ENCODE data around the gene PHLDA3.

The PHLDA3 gene

DNA sequence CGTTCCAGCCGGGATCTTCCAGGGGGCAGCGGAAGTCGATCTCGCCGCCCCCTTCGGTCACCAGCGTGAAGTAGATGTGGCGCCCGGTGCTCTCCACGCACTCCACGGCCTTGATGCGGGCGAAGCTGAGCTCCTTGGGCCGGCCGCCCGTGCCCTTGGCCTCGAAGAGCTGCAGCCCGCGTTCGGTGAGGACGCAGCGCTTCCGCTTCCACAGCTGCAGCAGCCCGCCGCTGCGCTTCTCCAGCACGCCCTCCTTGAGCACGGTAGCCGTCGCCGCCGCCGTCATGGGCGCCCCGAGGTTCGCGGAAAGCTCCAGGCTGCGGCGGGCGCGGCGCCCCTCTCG, 516 bp downstream of the PHLDA3 start:
- H3F3A ChIP-seq (ENCODE audit: insufficient read depth, low read length) = no peaks in the 10 kb centered on the region
- no peaks in the 10 kb centered on the region for H3K4me1 ChIP-seq (ENCODE audit: low read length)
- H3K4me2 ChIP-seq (ENCODE audit: low read depth, low read length) = peak overlapping the region; percentile 86
- no peaks in the 10 kb centered on the region for H4K20me1 ChIP-seq (ENCODE audit: insufficient read depth, low read length)
- H3K9ac ChIP-seq (ENCODE audit: low read length) = no peak overlapping the region
- peak; percentile 59 for DNase-seq
- H3K36me3 ChIP-seq (replicated peaks; ENCODE audit: insufficient read depth, low read length) = no peaks in the 10 kb centered on the region
- peaks cover 38% of the 10 kb centered on the region for H3K27me3 ChIP-seq (replicated peaks; ENCODE audit: insufficient read depth, low read length)
- no peaks in the 10 kb centered on the region for H3K9me3 ChIP-seq (replicated peaks; ENCODE audit: insufficient read depth, low read length)
- no peak for TF ChIP-seq EZH2 (optimal IDR thresholded peaks at IDR 0.05; ENCODE audit: low read depth, low read length)
- TF ChIP-seq, protein P1, sequence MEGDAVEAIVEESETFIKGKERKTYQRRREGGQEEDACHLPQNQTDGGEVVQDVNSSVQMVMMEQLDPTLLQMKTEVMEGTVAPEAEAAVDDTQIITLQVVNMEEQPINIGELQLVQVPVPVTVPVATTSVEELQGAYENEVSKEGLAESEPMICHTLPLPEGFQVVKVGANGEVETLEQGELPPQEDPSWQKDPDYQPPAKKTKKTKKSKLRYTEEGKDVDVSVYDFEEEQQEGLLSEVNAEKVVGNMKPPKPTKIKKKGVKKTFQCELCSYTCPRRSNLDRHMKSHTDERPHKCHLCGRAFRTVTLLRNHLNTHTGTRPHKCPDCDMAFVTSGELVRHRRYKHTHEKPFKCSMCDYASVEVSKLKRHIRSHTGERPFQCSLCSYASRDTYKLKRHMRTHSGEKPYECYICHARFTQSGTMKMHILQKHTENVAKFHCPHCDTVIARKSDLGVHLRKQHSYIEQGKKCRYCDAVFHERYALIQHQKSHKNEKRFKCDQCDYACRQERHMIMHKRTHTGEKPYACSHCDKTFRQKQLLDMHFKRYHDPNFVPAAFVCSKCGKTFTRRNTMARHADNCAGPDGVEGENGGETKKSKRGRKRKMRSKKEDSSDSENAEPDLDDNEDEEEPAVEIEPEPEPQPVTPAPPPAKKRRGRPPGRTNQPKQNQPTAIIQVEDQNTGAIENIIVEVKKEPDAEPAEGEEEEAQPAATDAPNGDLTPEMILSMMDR (IDR thresholded peaks at IDR 0.05; ENCODE audit: low read length) = no peak
- no peak for TF ChIP-seq EZH2phosphoT487 (IDR thresholded peaks at IDR 0.05; ENCODE audit: low read length)
- H3K27ac ChIP-seq (ENCODE audit: low read length) = no peak overlapping the region
- peak overlapping the region; percentile 64 for H3K4me3 ChIP-seq (ENCODE audit: low read length)
- peak overlapping the region; percentile 5; the same call in 1 of the 2 replicates for H2AFZ ChIP-seq (ENCODE audit: low read length)
- no peaks in the 10 kb centered on the region for H3K79me2 ChIP-seq (ENCODE audit: low read length)
- H3K9me2 ChIP-seq (replicated peaks; ENCODE audit: insufficient read depth, low read length) = no peaks in the 10 kb centered on the region

DNA sequence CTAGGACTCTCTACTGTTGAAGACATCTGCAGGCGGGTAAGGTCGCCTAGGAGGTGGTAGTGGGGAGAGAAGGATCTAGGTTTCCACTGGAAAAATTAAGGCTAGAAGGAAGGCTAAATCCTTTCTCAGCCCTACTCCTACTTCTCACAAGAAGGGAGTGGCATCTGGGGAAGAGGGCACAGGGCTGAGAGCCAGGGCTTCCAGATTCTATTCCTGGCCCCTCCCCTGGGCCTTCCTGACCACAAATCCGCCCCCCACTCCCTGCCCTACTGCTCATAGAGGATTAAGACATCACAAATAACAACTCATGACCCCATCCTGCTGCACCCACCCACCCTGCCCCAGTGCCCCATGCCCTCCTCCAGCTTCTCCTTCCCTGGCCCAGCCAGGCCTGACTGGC, 2.5 kb downstream of the PHLDA3 start:
- Histone ChIP-seq H2AFZ (ENCODE audit: low read length) (no peak overlapping the region), H3K9ac (ENCODE audit: low read length) (no peak overlapping the region), H4K20me1 (ENCODE audit: insufficient read depth, low read length) (no peaks in the 10 kb centered on the region), H3K36me3 (replicated peaks; ENCODE audit: insufficient read depth, low read length) (no peaks in the 10 kb centered on the region), H3K79me2 (ENCODE audit: low read length) (no peaks in the 10 kb centered on the region), H3K9me3 (replicated peaks; ENCODE audit: insufficient read depth, low read length) (no peaks in the 10 kb centered on the region), H3K4me1 (ENCODE audit: low read length) (no peaks in the 10 kb centered on the region), H3K27me3 (replicated peaks; ENCODE audit: insufficient read depth, low read length) (peaks cover 30% of the 10 kb centered on the region), H3K9me2 (replicated peaks; ENCODE audit: insufficient read depth, low read length) (no peaks in the 10 kb centered on the region), H3K4me2 (ENCODE audit: low read depth, low read length) (no peak overlapping the region), H3F3A (ENCODE audit: insufficient read depth, low read length) (no peaks in the 10 kb centered on the region), H3K4me3 (ENCODE audit: low read length) (no peak overlapping the region), H3K27ac (ENCODE audit: low read length) (no peak overlapping the region)
- no peak for DNase-seq
- TF ChIP-seq, protein P1 (IDR thresholded peaks at IDR 0.05; ENCODE audit: low read length) = no peak
- TF ChIP-seq EZH2phosphoT487 (IDR thresholded peaks at IDR 0.05; ENCODE audit: low read length) (no peak), EZH2 (optimal IDR thresholded peaks at IDR 0.05; ENCODE audit: low read depth, low read length) (no peak)

DNA sequence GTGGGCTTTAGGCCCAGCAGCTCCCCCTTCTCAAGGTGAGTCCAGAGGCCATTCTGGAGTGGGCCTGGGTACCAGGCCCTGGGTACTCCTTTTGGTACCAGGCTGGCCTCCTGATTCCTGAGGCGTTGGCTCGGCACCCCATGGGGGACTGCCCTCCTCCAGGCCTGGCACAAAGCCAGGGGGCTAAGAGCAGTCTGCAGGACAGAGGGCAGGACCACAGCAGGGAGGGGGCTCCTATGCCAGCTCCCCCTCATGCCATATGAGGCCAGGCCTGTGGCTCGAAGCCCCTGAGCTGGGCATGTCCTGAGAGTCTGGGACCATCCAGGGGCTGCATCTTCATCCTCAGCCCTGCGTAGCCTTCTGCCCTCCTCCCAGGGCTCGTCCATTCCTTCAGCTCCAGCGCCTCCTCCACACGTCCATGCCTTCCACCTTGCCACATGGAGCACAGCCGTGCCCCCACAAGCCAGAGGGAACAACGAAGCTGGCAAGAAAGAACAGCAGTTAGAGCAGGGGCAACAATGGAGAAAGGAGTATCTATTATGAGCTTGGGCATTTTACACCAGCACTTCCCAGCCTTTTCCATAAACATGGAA, 3.2 kb downstream of the PHLDA3 start:
- TF ChIP-seq EZH2phosphoT487 (IDR thresholded peaks at IDR 0.05; ENCODE audit: low read length) (no peak), EZH2 (optimal IDR thresholded peaks at IDR 0.05; ENCODE audit: low read depth, low read length) (no peak)
- TF ChIP-seq, protein P1 (IDR thresholded peaks at IDR 0.05; ENCODE audit: low read length) = no peak
- H3K9me2 ChIP-seq (replicated peaks; ENCODE audit: insufficient read depth, low read length) = no peaks in the 10 kb centered on the region
- no peak overlapping the region for H3K4me3 ChIP-seq (ENCODE audit: low read length)
- no peaks in the 10 kb centered on the region for H4K20me1 ChIP-seq (ENCODE audit: insufficient read depth, low read length)
- H3F3A ChIP-seq (ENCODE audit: insufficient read depth, low read length) = no peaks in the 10 kb centered on the region
- DNase-seq = no peak
- H3K36me3 ChIP-seq (replicated peaks; ENCODE audit: insufficient read depth, low read length) = no peaks in the 10 kb centered on the region
- H2AFZ ChIP-seq (ENCODE audit: low read length) = no peak overlapping the region
- no peaks in the 10 kb centered on the region for H3K9me3 ChIP-seq (replicated peaks; ENCODE audit: insufficient read depth, low read length)
- no peaks in the 10 kb centered on the region for H3K4me1 ChIP-seq (ENCODE audit: low read length)
- H3K79me2 ChIP-seq (ENCODE audit: low read length) = no peaks in the 10 kb centered on the region
- no peak overlapping the region for H3K4me2 ChIP-seq (ENCODE audit: low read depth, low read length)
- H3K27me3 ChIP-seq (replicated peaks; ENCODE audit: insufficient read depth, low read length) = peaks cover 25% of the 10 kb centered on the region
- no peak overlapping the region for H3K27ac ChIP-seq (ENCODE audit: low read length)
- H3K9ac ChIP-seq (ENCODE audit: low read length) = no peak overlapping the region

All from MM.1S (cell line).